Vagina (tissue), 2 donors: ENCODE results near the gene NRG2.

Source experiments
- CTCF ChIP-seq, 3 experiments: fragments of 450-650 bp in 2 of 3; fragments of 200-600 bp in 1 of 3; sonication (generic) in 1 of 3; IDR thresholded peaks; one replicate each; pipeline ENCODE4 v1.5.1; 2017 to 2019; ENCODE audit warnings: antibody characterized with exemption in 3 of 3, mild to moderate bottlenecking in 2 of 3, moderate library complexity in 2 of 3
- POLR2A ChIP-seq, 2 donors: fragments of 450-650 bp; IDR thresholded peaks; one replicate each; pipeline ENCODE4 v1.6.1; 2017; ENCODE audit warnings: antibody characterized with exemption in 2 of 2, mild to moderate bottlenecking in 2 of 2, moderate library complexity in 2 of 2
- POLR2AphosphoS5 ChIP-seq, 2 donors: sonication (generic); formaldehyde crosslinking; IDR thresholded peaks; one replicate each; pipeline ENCODE4 v1.9.0; 2017; ENCODE audit warnings: antibody characterized with exemption in 2 of 2, mild to moderate bottlenecking in 2 of 2, low read depth in 1 of 2; ENCODE audit not compliant: insufficient read depth in 1 of 2

- no peak for TF ChIP-seq POLR2A (IDR thresholded peaks at IDR 0.05)
- TF ChIP-seq CTCF (IDR thresholded peaks at IDR 0.05): no peak
- no peak for TF ChIP-seq POLR2AphosphoS5 (IDR thresholded peaks at IDR 0.05; ENCODE audit: insufficient read depth in 1 of 2, low read depth in 1 of 2)
These were observed 88.0 kb downstream of the NRG2 start for GRCh38 chr5:139955053-139955605.
